HG02763 (cell line): ENCODE measurements around the gene UBE2R2.
"Not testable (repeated sequence)": the region's sequence is repeated elsewhere in the genome, so short reads cannot be mapped to it uniquely, and the experiment has no call there.

Source experiments
- ATAC-seq: cut with Tn5 transposase; IDR thresholded peaks from one replicate; pipeline ENCODE4 v1.9.1; 2021; ENCODE audit warnings: mild to moderate bottlenecking, moderate library complexity; ENCODE audit not compliant: unreplicated experiment

The UBE2R2 gene

GRCh38 chr9:33836261-33836660, 19.3 kb downstream of the UBE2R2 start:
- not testable (repeated sequence) for ATAC-seq

DNA sequence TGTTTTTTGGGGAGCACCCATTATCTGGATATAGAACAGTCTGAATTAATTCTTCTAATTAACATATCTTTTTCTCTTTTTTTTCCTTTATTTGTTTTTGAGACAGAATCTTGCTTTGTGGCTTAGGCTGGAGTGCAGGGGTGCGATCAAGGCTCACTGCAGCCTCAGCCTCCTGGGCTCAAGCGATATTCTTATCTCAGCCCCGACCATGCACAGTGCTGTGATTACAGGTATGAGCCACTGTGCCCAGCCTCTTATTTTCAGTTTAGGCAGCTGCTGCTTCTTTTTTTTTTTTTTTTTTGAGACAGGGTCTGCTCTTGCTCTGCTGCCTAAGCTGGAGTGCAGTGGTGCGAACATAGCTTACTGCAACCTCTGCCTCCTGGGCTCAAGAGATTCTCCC, 20.2 kb downstream of the UBE2R2 start:
- no peak for ATAC-seq

DNA sequence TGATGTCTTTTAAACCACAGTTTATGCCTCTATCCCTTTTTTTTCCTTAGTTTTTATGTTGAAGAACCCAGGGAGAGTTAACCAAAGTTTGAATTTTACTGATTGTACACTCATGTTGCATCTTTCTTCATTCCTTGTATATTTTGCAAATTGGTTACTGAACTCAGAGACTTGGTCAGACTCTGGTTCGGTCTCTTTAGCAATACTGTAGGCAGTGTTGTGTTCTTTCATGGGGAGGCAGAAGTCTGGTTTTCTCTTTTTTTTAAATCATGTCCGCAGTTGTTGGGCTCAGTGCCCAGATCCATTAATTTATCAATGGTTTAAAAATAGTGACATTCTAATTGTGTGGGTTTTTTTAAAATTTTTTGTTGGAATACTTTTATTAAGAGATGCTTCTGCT, 23.4 kb downstream of the UBE2R2 start:
- ATAC-seq, result no peak

DNA sequence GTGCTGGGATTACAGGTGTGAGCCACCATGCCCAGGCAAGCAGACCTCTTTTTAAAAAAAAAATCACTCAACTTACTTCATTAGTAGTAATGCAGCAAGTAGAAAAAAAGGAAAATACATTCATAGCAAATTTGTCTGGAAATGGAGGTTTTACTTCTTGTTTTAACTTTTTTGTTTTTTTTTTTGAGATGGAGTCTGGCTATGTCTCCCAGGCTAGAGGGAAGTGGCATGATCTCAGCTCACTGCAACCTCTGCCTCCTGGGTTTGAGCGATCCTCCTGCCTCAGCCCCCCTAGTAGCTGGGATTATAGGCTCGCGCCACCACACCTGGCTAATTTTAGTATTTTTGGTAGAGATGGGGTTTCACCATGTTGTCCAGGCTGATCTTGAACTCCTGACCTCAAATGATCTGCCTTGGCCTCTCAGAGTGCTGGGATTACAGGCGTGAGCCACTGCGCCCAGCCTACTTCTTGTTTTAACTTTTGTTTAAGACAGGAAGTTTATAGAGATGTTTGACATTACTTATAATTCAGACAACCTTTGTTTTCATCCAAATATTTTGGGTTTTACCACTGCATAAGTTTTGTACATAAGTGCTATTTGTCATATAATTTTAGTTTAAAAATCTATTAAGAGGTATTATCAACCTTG, 26.5 kb downstream of the UBE2R2 start:
- ATAC-seq, result no peak

- ATAC-seq, result no peak
Measured at GRCh38 chr9:33846231-33846630, 29.3 kb downstream of the UBE2R2 start.

DNA sequence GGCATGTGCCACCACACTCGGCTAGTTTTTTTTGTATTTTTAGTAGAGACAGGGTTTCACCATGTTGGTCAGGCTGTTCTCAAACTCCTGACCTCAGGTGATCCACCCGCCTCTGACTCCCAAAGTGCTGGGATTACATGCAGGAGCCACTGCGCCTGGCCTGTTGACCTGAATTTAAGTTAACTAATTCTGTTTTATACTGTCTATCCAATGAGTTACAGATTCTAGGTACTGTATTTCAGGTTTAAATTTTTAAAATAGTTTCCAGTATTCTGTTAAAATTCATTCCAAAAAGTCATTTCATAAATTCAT, 30.9 kb downstream of the UBE2R2 start:
- not testable (repeated sequence) for ATAC-seq

- ATAC-seq, result no peak
Measured at GRCh38 chr9:33850267-33850629, 33.3 kb downstream of the UBE2R2 start.

DNA sequence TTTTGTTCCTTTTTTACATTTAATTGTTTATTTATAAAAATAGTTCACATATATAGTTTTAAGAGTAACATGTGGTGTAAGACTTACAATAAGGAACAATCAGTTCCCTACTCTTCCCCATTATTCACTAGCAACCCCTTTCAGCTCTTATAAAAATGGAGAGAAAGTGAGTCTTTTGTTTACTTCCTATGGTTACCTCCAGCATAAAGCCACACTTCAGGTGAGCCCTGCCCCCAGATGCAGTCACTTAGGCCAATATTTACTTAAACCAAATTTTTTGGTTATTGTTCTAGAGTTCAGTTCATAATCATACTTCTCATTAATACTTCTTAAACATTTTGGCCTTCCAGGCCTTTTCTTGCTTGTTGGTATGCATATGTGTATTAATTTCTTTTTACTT, 33.7 kb downstream of the UBE2R2 start:
- ATAC-seq, result no peak

DNA sequence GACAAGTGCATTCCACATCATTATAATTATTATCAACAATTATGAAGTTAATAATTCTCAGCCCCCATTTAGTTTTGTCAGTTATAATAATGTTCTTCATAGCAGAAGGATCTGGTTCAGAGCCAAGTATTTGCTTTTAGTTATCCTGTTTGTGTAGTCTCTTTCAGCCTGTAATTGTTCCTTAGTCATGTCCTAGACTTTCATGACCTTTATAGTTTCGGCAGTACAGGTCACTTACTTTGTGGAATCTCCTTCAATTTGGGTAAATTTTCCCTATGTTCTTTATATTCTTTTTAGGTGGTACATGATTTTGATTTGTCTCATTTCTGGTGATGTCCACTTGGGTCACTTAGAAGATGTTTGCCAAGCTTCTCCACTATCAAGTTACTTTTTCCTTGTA, 34.3 kb downstream of the UBE2R2 start:
- ATAC-seq, result no peak

DNA sequence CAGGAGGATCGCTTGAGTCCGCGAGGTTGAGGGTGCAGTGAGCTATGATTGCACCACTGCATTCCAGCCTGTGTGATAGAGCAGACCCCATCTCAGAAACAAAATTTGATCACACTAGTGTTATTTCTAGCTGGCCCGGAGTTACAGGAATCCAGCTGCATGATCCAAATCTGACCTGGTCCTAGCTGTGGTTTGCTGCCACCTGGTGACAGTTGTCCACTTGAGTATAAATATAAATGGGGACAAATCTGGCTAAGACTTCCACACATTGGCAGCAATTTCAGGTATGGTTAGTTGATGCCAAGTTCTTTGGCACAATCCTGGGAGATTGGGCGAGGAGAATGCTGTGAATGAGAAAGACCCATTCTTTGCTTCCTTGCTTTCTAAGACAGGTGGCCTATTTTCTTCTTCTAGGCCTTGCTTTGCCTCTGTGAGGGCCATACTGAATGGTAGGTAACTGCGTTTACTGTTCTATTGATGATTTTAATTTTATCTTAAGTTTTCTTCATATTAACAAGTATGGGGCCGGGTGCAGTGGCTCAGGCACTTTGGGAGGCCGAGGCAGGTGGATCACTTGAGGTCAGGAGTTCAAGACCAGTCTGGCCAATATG, 35.4 kb downstream of the UBE2R2 start:
- no peak for ATAC-seq

DNA sequence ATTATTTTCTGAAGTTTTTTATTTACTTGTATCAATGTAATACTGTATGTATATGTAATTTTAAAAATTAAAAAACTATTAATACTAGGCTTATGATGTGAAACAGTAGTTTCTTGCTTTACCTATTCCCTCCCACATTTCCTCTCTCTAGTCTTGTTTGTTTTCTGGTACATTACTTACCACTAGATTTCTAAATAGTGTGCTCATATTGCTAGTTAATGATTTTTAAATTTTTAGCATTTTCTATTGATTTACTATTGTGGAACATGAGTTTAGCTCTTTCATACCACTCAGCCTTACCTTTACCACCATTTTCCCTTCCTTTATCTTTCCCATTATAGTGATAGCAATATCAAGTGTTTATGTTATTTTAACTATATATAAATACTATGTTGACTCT, 39.3 kb downstream of the UBE2R2 start:
- ATAC-seq, result no peak

GRCh38 chr9:33858423-33858822, 41.5 kb downstream of the UBE2R2 start:
- ATAC-seq, result no peak

DNA sequence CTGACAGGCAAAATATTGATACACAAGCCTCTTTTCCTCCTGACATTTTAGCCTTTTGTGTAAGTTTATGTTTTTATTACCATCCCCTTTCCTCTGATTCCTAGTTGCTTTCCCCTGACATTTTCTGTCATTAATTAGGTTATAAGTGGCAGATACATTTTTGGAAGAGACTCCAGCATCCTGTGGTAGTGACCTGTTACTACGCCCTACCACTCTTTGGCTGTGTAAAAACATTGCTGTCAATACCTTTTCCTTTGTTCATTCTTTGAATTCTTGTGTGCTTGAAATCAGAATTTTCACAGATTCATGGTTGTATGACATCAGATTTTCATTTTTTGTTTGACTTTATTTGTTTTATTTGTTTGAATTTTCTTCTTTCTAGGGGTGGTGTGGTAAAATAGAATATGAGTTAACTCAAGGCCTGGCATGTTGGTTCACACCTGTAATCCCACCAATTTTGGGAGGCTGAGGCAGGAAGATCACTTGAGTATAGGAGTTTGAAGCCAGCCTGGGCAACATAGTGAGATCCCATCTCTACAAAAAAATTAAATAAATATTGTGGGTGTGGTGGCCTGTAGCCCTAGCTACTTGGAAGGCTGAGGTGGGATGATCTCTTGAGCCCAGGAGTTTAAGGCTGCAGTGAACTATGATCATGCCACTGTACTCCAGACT, 43.4 kb downstream of the UBE2R2 start:
- ATAC-seq, result no peak

- ATAC-seq, result no peak
Measured at GRCh38 chr9:33861917-33862453, 45.0 kb downstream of the UBE2R2 start.

GRCh38 chr9:33863027-33863426, 46.1 kb downstream of the UBE2R2 start:
- ATAC-seq, result not testable (repeated sequence)

DNA sequence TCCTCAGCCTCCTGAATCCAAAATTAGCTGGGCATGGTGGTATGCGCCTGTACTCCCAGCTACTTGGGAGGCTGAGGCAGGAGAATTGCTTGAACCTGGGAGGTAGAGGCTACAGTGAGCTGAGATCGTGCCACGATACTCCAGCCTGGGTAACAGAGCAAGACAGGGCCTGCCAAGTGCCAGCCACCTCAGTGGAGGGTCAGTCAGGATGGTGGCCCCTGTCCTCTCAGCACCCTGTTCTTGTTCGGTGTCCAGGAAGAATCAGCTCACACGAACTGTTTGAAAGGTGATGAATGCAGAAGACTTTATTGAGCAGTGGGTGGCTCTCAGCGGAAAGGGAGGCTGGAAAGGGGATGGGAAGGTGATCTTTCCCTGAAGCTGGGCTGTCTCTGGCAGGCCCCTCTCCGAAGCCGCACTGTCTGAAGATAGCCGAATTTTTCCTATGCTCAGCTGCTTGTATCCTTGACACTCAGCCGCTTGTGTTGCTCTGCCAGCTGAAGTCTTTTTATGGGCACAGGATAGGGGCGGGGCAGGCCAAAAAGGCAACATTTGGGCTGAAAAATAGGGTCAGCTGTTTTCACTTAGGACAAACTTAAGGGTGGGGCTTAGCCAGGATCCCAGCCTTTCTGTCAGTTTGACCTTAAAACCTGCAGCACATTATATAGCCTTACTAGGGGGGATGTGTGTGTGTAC, 50.9 kb downstream of the UBE2R2 start:
- no peak for ATAC-seq

DNA sequence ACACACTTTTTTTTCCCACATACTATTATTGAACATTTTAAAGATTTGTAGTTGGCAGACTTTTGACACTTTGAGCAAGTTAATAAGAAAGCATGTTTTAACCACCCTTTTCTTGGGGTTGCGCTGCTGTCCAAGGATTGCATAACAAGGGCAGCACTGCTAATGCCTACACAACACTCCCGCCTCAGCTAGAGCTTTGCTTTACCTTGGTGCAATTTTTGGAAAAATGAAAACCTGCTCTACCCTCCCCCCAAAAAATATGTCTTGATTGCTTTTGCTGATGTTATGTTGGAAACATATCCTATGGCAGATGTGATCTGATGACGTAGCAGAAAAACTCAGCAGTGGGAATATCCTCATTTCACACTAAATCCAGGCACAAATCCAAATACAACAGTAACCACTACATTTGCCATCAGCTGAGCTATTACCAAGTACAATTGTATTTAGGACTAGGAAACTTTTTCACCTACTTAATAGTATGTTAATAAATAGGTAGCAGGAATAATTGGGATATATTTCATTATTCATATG, 51.5 kb downstream of the UBE2R2 start:
- no peak for ATAC-seq

GRCh38 chr9:33869243-33869642, 52.3 kb downstream of the UBE2R2 start:
- ATAC-seq, result not testable (repeated sequence)

DNA sequence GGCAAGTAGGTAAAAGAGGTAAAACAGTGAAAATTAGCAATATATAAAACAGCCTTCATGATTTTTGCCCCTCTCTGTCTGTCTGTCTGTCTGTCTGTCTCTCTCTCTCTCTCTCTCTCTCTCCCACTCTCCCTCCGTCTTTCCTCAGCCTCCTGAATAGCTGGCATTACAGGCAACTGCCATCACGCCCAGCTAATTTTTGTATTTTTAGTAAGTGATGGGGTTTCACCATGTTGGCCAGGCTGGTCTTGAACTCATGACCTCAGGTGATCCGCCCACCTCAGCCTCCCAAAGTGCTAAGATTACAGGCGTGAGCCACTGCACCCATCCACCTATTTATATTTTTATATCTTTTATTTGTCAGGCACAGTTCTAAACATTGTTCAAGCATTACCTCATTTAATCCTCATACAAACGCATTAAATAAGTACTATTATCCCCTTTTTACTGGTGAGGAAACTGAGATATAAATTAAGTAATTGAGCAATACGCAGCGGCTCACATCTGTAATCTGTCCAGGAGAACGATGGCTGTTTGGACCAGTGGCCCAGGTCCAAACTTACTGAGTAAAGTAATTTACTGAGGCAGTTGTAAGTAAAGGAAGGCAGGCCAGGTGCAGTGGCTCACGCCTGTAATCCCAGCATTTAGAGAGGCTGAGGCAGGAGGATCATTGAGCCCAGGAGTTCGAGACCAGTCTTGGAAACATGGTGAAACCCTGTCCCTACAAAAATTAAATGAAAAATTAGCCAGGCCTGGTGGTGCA, 60.9 kb downstream of the UBE2R2 start:
- no peak for ATAC-seq

DNA sequence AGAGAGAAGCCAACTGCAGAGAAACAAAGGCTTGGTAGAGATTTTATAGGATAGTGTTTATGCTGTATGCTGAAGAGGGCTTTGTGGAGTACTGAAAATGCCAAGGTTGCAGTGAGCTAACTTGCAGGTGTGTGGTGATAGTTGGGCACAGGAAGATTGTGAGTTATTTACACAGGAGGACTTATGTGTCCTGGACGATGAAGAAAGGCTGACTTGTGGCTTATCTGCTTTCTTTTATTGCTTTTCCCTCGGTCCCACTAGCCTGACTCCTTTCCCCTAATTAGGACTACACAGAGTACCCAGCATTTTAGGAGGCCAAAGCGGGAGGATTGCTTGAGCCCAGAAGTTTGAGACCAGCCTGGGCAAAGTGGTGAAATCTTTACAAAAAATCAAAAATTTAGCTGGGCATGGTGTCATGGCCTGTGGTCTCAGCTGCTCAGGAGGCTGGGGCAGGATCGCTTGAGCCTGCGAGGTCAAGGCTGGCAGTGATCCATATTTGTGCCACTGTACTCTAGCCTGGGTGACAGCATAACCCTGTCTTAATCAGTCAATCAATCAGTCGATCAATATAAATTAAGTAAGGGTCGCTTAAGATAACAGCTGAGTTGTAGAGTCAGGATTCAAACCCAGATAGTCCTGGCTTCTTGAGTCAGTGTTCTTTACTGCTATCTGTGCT, 61.9 kb downstream of the UBE2R2 start:
- no peak for ATAC-seq
